GM18868 (cell line): ENCODE results near the gene C4B.
"Not testable (repeated sequence)": the region's sequence is repeated elsewhere in the genome, so short reads cannot be mapped to it uniquely, and the experiment has no call there.

Experiments
- ATAC-seq: cut with Tn5 transposase; IDR thresholded peaks from one replicate; pipeline ENCODE4 v1.9.1; 2021; ENCODE audit warnings: mild to moderate bottlenecking, moderate library complexity; ENCODE audit not compliant: unreplicated experiment

The C4B gene

GRCh38 chr6:32014547-32014946 is at the start of gene C4B:
C4B (plus strand) TSS chr6:32014795; CDS start chr6:32014846, 51 bp downstream.
- not testable (repeated sequence) for ATAC-seq

DNA sequence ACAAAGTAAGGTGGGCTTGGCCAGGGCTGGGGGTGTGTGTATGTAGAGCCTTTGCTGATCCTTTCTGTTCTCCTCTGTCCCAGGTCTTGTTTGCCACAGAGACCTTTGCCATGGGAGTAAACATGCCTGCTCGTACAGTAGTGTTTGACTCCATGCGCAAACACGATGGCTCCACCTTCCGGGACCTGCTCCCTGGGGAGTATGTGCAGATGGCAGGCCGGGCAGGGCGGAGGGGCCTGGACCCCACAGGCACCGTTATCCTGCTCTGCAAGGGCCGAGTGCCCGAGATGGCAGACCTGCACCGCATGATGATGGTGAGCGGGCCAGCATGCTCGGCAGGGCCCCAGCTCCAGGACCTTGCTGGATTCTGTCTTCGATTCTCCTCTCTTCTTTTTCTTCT is 48.9 kb upstream of the C4B start:
- ATAC-seq: no peak

- no peak for ATAC-seq
Observed at GRCh38 chr6:31966506-31966905, 48.1 kb upstream of the C4B start.

- no peak for ATAC-seq
Observed at GRCh38 chr6:31966997-31967925, 47.3 kb upstream of the C4B start.

DNA sequence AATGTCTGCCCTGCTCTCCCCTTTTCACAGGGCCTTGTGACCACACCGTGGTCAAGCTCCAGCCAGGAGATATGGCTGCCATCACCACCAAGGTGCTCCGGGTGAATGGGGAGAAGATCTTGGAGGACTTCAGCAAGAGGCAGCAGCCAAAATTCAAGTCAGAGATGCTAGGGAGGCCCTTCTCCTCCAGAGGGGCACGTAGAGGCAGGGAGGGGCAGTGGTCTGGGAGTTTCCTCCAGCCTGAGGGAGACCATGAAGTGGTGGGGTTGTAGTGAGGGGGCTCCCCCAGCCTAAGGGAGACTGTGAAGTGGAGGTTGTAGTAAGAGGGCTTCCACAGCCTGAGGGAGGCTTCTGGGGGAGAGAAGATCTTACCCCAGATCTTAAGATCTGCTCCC is 46.7 kb upstream of the C4B start:
- ATAC-seq: no peak

- ATAC-seq: no peak
Observed at GRCh38 chr6:31968326-31968725, 46.3 kb upstream of the C4B start.

- ATAC-seq: no peak
Observed at GRCh38 chr6:31968791-31969711, 45.5 kb upstream of the C4B start.

GRCh38 chr6:31969712-31970603 is 44.6 kb upstream of the C4B start:
- ATAC-seq: no peak

- ATAC-seq: no peak
Observed at GRCh38 chr6:31970604-31971271, 43.9 kb upstream of the C4B start.

DNA sequence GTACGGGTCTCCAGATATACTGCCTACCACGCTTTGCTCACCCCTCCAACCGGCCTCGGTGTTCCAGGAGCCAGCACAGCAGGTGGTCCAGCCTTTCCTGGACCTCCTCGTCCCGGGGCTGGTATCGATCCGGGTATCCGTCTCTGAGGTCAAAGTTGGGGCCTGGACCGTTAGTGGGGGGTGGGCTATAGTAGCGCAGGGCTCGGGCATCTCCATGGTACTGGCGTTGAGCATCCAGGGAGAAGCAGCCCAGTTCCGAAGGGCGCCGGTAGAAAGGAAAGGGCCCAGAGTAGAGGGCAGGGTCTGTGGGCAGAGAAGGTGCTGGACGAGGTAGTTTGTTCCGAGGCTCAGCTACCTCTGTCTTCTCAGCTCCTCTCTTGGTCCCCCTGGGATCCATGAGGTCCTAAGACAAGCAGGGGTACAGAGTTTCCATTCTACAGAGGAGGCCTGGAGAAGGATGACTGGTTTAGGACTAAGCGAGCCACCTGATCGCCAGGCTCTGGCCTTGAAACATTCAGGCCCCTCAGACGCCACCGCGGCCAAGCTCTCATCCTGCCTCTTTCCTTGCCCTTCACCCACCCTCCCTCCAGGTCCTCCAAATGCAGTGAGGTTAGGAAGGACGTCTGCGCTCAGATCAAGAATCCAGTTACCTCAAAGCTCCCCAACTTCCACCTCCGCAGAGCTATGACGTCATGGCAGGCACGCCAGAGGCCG is 43.2 kb upstream of the C4B start:
- no peak for ATAC-seq

- ATAC-seq: peak; percentile 87
Observed at GRCh38 chr6:31971993-31972708, 42.4 kb upstream of the C4B start, which contains the start of gene DXO. DXO (minus strand) TSS chr6:31972138; CDS start chr6:31971675, 463 bp downstream.

DNA sequence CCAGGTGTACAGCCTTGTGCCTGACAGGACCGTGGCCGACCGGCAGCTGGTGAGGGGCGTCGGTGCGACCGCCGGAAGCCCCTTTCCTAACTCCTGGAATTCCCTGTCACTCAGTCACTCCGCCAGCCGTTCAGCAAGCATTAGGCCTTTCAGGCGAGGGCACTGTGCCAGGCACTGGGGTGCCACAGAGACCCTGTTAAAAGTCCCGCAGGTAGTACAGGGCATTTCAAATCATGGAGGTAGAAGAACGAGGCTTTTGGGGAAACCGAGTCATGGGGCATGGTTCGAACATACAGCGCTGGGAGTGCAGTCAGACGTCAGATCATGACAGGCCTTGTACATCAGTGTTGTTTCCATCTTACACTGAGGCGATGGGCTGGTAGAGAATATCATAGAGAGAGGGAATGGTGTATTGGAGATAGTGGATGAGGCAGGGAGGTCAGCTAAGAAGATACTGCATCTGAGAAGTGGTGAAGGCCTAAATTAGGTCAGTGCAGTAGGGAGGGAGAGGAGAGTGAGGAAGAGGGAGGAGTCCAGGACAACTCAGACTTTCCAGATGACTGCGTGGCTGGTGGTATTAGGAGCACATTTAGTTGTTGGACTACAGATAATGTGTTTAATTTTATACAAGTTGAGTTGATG is 41.8 kb upstream of the C4B start:
- ATAC-seq: no peak

GRCh38 chr6:31976065-31976464 is 38.5 kb upstream of the C4B start:
- ATAC-seq: not testable (repeated sequence)

- no peak for ATAC-seq
Observed at GRCh38 chr6:31977816-31978431, 36.7 kb upstream of the C4B start.

GRCh38 chr6:31978831-31979230 is 35.8 kb upstream of the C4B start:
- ATAC-seq: no peak

GRCh38 chr6:31979238-31979898 is 35.2 kb upstream of the C4B start:
- ATAC-seq: no peak

DNA sequence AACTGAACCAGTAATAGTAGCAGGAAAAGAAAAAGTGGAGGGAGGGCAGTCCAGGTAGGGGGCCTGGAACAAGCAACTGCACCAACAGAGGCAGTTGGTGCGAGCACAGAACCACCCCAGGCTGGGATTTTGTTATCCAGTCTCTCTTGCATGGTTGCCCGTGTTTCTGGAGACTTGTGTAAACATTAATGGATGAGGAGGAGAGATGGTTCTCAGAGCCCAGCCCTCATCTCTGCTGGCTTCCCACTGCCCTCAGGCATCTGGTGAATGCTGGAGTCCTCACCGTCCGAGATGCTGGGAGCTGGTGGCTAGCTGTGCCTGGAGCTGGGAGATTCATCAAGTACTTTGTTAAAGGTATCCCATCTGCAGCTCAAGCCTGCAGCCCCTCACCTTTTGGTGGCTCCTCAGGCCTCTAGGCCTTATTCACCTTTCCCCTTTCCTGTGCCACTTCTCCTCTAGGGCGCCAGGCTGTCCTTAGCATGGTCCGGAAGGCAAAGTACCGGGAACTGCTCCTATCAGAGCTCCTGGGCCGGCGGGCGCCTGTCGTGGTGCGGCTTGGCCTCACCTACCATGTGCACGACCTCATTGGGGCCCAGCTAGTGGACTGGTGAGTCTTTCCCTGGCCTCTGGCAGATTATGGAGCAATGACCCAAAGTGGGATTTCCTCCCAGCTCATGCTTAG is 34.3 kb upstream of the C4B start:
- not testable (repeated sequence) for ATAC-seq
